NCI-H2107 treated with DMSO at 0.1 percent for 48 hours (cell line): ENCODE data around the gene ASIC1.

Experiments used
- DNase-seq: peaks from one replicate; lab custom pipeline; 2025; ENCODE audit not compliant: unreplicated experiment; lab: John Stamatoyannopoulos, UW

ASIC1 gene

GRCh38 chr12:50105913-50106450 is 48.6 kb downstream of the ASIC1 start:
- no peak for DNase-seq

DNA sequence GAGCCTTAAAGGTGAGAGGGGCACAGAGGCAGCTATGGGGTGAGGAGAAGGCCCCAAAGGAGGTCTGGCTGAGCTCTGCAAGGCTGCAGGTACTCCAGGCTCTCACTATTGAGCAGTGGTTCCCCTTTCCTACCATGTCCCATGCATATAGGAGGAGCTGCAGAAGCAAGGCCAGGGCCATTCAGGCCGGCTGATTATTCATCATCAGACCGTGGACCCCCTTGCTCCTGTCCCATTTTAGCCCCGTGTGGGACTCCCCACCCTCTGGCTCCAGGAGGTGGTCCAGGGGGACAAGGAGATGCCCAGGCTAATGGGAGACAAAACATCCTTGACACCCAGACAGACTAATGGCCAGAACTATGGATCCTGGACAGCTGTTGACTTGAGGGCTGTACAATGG is 49.5 kb downstream of the ASIC1 start:
- DNase-seq: no peak

GRCh38 chr12:50107416-50108268 is 50.2 kb downstream of the ASIC1 start:
- DNase-seq: no peak

- DNase-seq: no peak
These were observed 51.9 kb downstream of the ASIC1 start for GRCh38 chr12:50109319-50109718.

DNA sequence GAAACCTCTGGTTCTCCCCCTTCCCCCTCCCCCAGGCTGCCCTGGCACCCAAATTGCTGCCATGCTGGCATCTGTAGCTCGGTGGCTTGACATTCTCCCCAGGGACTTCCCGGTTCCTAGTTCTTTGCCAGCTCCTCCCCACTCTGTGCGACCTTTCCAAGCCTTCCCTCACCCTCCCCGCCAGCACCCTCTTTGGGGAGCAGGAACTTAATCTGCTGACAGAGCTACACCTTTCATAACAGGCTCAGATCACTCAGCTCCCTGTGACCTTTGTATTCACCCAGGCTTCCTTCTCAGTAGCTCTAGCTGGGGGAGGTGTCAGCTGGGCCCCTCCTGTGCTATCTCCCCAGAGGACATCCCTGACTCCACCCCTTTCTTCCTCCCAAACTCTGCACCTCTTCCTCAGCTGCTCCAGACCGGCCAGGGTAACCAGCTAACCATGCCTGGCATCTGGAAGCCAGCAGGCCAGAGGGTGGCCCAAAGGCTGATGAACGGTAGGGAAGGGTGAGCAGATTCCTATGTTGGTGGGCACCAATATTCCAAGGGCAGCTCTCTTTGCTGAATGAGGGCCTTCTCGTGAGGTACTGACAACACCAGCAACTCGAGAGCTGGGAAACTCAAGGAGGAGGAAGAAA is 52.8 kb downstream of the ASIC1 start:
- peak; percentile 83 for DNase-seq

- peak; percentile 73 for DNase-seq
These were observed 53.5 kb downstream of the ASIC1 start for GRCh38 chr12:50110762-50111351.

GRCh38 chr12:50111395-50111692 is 53.9 kb downstream of the ASIC1 start:
- DNase-seq: no peak

DNA sequence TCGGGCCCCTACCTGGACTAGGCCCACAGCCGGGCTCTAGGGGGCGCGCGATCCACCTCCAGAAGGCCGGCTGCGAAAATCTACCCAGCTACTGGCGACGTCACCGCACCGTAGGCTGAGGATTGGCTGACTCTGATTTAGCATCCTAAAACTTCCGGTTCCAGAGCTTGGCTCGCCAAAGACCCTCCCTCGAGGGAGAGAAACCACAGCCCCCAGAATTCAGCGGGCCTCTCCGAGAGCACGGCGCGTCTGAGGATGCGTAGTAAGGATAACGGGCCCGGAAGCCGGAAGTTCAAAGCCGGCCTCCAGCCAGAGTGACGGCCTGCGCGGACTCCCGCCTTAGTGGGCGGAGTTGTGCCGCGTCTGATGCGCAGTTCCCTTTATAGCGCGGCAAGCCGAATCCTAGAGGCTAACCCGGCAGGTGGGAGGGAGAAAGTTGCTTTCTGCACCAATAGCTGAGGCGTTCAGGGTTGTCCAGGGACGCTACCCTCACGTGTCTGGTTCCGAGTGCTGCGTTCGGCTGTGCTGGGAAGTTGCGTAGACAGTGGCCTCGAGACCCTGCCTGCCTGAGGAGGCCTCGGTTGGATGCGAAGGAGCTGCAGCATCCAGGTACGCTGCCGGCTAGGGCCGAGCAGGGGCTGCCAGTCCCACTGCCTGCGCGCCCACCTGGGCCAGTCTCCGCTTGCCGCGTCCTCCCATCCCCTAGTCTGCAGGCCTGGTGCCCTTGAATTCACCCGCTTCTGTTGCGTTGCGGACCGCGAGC is 54.5 kb downstream of the ASIC1 start, which contains the start of gene COX14:
TSS of gene COX14 (plus strand) at position 544 of the 763 bp plus-strand sequence. CDS start 7,808 bp downstream, outside the sequence.
- DNase-seq: peak; percentile 99

GRCh38 chr12:50112456-50113218 is 55.2 kb downstream of the ASIC1 start:
- DNase-seq: peak; percentile 59

- no peak for DNase-seq
These were observed 59.7 kb downstream of the ASIC1 start for GRCh38 chr12:50117057-50117622.

DNA sequence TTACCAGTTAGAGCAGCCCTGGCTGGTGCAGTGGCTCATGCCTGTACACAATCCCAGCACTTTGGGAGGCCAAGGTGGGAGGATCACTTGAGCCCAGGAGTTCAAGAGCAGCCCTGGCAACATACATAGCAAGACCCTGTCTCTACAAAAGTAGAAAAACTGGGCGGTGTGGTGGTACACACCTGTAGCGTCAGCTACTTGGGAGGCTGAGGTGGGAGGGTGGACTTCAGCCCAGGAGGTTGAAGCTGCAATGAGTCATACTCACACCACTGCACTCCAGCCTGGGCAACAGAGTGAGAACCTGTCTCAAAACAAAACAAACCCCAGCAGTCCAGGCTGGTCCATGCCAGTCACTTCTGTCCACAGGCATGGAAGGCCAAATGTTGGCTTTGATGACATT is 62.0 kb downstream of the ASIC1 start:
- DNase-seq: no peak

DNA sequence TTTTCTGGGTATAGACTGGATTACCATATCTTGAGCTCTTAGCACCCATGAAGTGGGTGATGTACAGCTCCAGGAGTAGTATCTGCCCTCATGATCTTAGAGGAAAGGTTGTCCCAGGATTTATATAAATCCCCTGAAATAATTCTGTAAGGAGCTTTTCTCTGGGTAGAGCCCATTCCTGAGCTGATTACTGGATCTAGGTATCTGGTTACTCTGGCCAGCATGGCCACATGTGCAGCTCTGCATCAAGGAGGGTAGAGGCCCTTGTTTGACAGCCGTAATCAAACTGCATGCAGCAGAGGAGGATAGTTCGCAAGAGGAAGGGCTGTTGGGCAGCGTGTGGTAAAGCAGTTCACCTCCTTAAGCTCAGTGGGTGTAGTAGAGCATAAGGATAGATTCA is 63.1 kb downstream of the ASIC1 start:
- DNase-seq: no peak

DNA sequence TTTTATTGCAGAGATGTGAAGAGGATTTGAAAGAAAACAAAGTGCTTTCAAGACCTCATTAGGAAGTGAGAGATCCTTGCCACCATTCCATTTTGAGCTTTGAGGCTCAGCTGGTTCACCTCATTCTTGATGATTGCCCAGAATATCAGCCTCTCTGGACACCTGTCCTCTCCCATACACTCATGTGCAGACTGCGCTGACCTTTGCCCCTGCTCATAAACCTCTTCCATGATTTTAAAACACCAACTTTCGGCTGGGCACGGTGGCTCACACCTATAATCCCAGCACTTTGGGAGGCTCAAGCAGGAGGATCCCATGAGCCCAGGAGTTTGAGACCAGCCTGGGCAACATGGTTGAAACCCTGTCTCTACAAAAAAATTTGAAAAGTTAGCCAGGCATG is 63.6 kb downstream of the ASIC1 start:
- no peak for DNase-seq

- no peak for DNase-seq
These were observed 64.2 kb downstream of the ASIC1 start for GRCh38 chr12:50121641-50122040.

DNA sequence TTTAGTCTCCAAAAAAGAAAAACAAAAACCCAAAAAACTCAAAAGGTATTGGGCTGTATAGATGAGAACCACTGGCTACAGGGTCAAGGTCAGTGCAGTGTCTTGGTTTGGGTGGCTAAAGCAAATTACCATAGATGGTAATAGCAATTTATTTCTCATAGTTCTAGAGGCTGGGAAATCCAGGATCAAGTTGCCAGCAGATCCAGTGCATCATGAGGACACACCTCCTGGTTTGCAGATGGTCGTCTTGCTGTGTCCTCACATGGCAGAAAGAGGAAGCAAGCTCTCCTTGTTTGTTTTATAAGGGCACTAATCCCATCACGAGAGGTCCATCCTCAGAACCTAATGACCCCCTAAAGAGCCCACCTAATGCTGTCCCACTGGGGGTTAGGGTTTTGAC is 65.8 kb downstream of the ASIC1 start:
- DNase-seq: no peak

DNA sequence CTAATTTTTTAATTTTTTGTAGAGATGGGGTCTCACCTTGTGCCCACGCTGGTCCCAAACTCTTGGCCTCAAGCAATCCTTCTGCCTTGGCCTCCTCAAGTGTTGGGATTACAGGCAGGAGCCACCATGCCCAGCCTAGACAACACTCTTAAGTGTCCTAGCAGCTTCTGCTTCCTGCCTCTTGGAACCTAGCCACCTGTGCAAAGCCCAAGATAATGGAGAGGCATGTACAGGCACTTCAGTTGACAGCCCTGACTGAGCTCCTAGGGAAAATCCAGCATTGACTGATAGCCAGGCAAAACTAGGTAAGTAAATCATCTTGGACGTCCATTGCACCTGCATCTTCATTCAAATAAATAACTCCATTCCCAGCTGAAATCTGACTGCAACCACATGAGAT is 70.2 kb downstream of the ASIC1 start:
- peak; percentile 11 for DNase-seq

- no peak for DNase-seq
These were observed 71.9 kb downstream of the ASIC1 start for GRCh38 chr12:50129290-50129689.

- no peak for DNase-seq
These were observed 75.2 kb downstream of the ASIC1 start for GRCh38 chr12:50132505-50133135.
